Muscle layer of colon (tissue), 2 donors: ENCODE data around the gene PERM1.

ENCODE experiments used
- H3K27ac ChIP-seq: one replicate; pipeline ENCODE4 v1.7.0; 2013; ENCODE audit warnings: low read depth, mild to moderate bottlenecking, low read length, moderate library complexity
- H3K27me3 ChIP-seq, 2 donors: one replicate each; pipeline ENCODE4 v1.7.0; 2013; ENCODE audit warnings: low read length in 2 of 2, mild to moderate bottlenecking in 2 of 2; ENCODE audit not compliant: insufficient read depth in 2 of 2, control insufficient read depth in 1 of 2
- H3K36me3 ChIP-seq: one replicate; pipeline ENCODE4 v1.7.0; 2013; ENCODE audit warnings: mild to moderate bottlenecking, low read length; ENCODE audit not compliant: insufficient read depth
- H3K4me1 ChIP-seq: one replicate; pipeline ENCODE4 v1.7.0; 2013; ENCODE audit warnings: mild to moderate bottlenecking, low read length; ENCODE audit not compliant: insufficient read depth
- H3K4me3 ChIP-seq, 2 donors: one replicate each; pipeline ENCODE4 v1.7.0; 2013; ENCODE audit warnings: low read length in 2 of 2, low read depth in 1 of 2, mild to moderate bottlenecking in 1 of 2, moderate library complexity in 1 of 2
- H3K9ac ChIP-seq: one replicate; pipeline ENCODE4 v1.7.0; 2013; ENCODE audit warnings: low read length
- H3K9me3 ChIP-seq: one replicate; pipeline ENCODE4 v1.7.0; 2013; ENCODE audit warnings: mild to moderate bottlenecking, low read length
- donor health status: abdominal sarcoma.
- donor health status: Adenocarcinoma of cecum.

Gene PERM1

GRCh38 chr1:938711-939489, 43.0 kb downstream of the PERM1 start:
- H3K4me1 ChIP-seq: peaks cover 20% of the 10 kb centered on the region
- H3K9ac ChIP-seq: no peak overlapping the region
- no peaks in the 10 kb centered on the region for H3K9me3 ChIP-seq
- H3K27ac ChIP-seq: no peak overlapping the region
- no peaks in the 10 kb centered on the region for H3K36me3 ChIP-seq
- H3K4me3 ChIP-seq: no peak overlapping the region
- peaks cover 13 to 81% of the 10 kb centered on the region in 2 donors for H3K27me3 ChIP-seq

GRCh38 chr1:938088-938683, 43.7 kb downstream of the PERM1 start:
- Histone ChIP-seq H3K27ac (no peak overlapping the region), H3K4me3 (no peak overlapping the region), H3K9ac (no peak overlapping the region), H3K9me3 (no peaks in the 10 kb centered on the region), H3K36me3 (no peaks in the 10 kb centered on the region), H3K4me1 (peaks cover 17% of the 10 kb centered on the region), H3K27me3 (peaks cover 13 to 85% of the 10 kb centered on the region in 2 donors)

GRCh38 chr1:937521-937920, 44.4 kb downstream of the PERM1 start:
- no peaks in the 10 kb centered on the region for H3K36me3 ChIP-seq
- peaks cover 13% of the 10 kb centered on the region for H3K4me1 ChIP-seq
- peaks cover 13 to 84% of the 10 kb centered on the region in 2 donors for H3K27me3 ChIP-seq
- H3K9ac ChIP-seq: no peak overlapping the region
- H3K9me3 ChIP-seq: no peaks in the 10 kb centered on the region
- no peak overlapping the region for H3K4me3 ChIP-seq
- no peak overlapping the region for H3K27ac ChIP-seq

- H3K9ac ChIP-seq: no peak overlapping the region
- H3K27ac ChIP-seq: no peak overlapping the region
- peaks cover 13% of the 10 kb centered on the region for H3K4me1 ChIP-seq
- no peak overlapping the region for H3K4me3 ChIP-seq
- no peaks in the 10 kb centered on the region for H3K36me3 ChIP-seq
- H3K9me3 ChIP-seq: no peaks in the 10 kb centered on the region
- H3K27me3 ChIP-seq: peaks cover 13 to 83% of the 10 kb centered on the region in 2 donors
Observed at GRCh38 chr1:936348-937264, 45.3 kb downstream of the PERM1 start.

- Histone ChIP-seq H3K27me3 (peaks cover 13 to 75% of the 10 kb centered on the region in 2 donors), H3K4me1 (peaks cover 5% of the 10 kb centered on the region), H3K9ac (no peak overlapping the region), H3K4me3 (no peak overlapping the region), H3K27ac (no peak overlapping the region), H3K36me3 (no peaks in the 10 kb centered on the region), H3K9me3 (no peaks in the 10 kb centered on the region)
Observed at GRCh38 chr1:935751-936231, 46.1 kb downstream of the PERM1 start.

- Histone ChIP-seq H3K27me3 (peaks cover 13 to 70% of the 10 kb centered on the region in 2 donors), H3K4me1 (no peaks in the 10 kb centered on the region), H3K9me3 (no peaks in the 10 kb centered on the region), H3K9ac (no peak overlapping the region), H3K4me3 (no peak overlapping the region), H3K36me3 (no peaks in the 10 kb centered on the region), H3K27ac (no peak overlapping the region)
Observed at GRCh38 chr1:934991-935750, 46.7 kb downstream of the PERM1 start.

- H3K9me3 ChIP-seq: no peaks in the 10 kb centered on the region
- H3K27me3 ChIP-seq: peaks cover 1 to 58% of the 10 kb centered on the region in 2 donors
- no peak overlapping the region for H3K27ac ChIP-seq
- H3K36me3 ChIP-seq: no peaks in the 10 kb centered on the region
- no peak overlapping the region for H3K4me3 ChIP-seq
- no peaks in the 10 kb centered on the region for H3K4me1 ChIP-seq
- H3K9ac ChIP-seq: no peak overlapping the region
Observed at GRCh38 chr1:933603-933940, 48.3 kb downstream of the PERM1 start.

- Histone ChIP-seq H3K4me3 (no peak overlapping the region), H3K27me3 (peaks cover 0 to 55% of the 10 kb centered on the region in 2 donors), H3K9ac (no peak overlapping the region), H3K4me1 (no peaks in the 10 kb centered on the region), H3K9me3 (no peaks in the 10 kb centered on the region), H3K27ac (no peak overlapping the region), H3K36me3 (no peaks in the 10 kb centered on the region)
Observed at GRCh38 chr1:932776-933602, 48.9 kb downstream of the PERM1 start.

- no peak overlapping the region for H3K27ac ChIP-seq
- no peaks in the 10 kb centered on the region for H3K4me1 ChIP-seq
- H3K27me3 ChIP-seq: peaks cover 0 to 57% of the 10 kb centered on the region in 2 donors
Observed at GRCh38 chr1:932173-932510, 49.8 kb downstream of the PERM1 start.

GRCh38 chr1:931380-932172, 50.3 kb downstream of the PERM1 start:
- Histone ChIP-seq H3K27me3 (peaks cover under 1 to 57% of the 10 kb centered on the region in 2 donors), H3K36me3 (no peaks in the 10 kb centered on the region), H3K4me3 (no peak overlapping the region), H3K9ac (no peak overlapping the region), H3K27ac (no peak overlapping the region), H3K4me1 (no peaks in the 10 kb centered on the region), H3K9me3 (no peaks in the 10 kb centered on the region)

More at GRCh38 chr1:932173-932510, 49.8 kb downstream of the PERM1 start:
- H3K9ac ChIP-seq: no peak overlapping the region
- no peak overlapping the region for H3K4me3 ChIP-seq
- H3K36me3 ChIP-seq: no peaks in the 10 kb centered on the region
- H3K9me3 ChIP-seq: no peaks in the 10 kb centered on the region
